MM.1S (cell line): Measurements from ENCODE around the gene NFATC2.

Experiments
- DNase-seq: peaks from one replicate; pipeline ENCODE4 v3.0.0-alpha.2; 2015
- H2AFZ ChIP-seq: fragments of 300-600 bp; sonication (generic); 2 replicates; pipeline ENCODE4 v1.6.0; 2016; ENCODE audit warnings: antibody characterized with exemption, low read length
- H3F3A ChIP-seq: fragments of 300-600 bp; sonication (generic); 2 replicates; pipeline ENCODE4 v1.6.1; 2016; ENCODE audit warnings: mild to moderate bottlenecking, antibody characterized with exemption, low read length, moderate library complexity, mixed read lengths; ENCODE audit not compliant: insufficient read depth
- H3K27ac ChIP-seq: fragments of 300-600 bp; sonication (generic); 2 replicates; pipeline ENCODE4 v1.5.1; 2016; ENCODE audit warnings: mild to moderate bottlenecking, low read length
- H3K27me3 ChIP-seq: fragments of 300-600 bp; sonication (generic); replicated peaks from 2 replicates; pipeline ENCODE4 v1.6.0; 2016; ENCODE audit warnings: low read length; ENCODE audit not compliant: insufficient read depth
- H3K36me3 ChIP-seq: fragments of 300-600 bp; sonication (generic); replicated peaks from 2 replicates; pipeline ENCODE4 v1.6.1; 2016; ENCODE audit warnings: mild to moderate bottlenecking, low read length, mixed read lengths; ENCODE audit not compliant: insufficient read depth
- H3K4me1 ChIP-seq: fragments of 300-600 bp; sonication (generic); 2 replicates; pipeline ENCODE4 v1.6.1; 2016; ENCODE audit warnings: low read length, mixed read lengths
- H3K4me2 ChIP-seq: fragments of 300-600 bp; sonication (generic); 2 replicates; pipeline ENCODE4 v1.6.0; 2016; ENCODE audit warnings: low read depth, low read length
- H3K4me3 ChIP-seq: fragments of 300-600 bp; sonication (generic); 2 replicates; pipeline ENCODE4 v1.5.1; 2016; ENCODE audit warnings: low read length, mixed read lengths
- H3K79me2 ChIP-seq: fragments of 300-600 bp; sonication (generic); 2 replicates; pipeline ENCODE4 v1.6.1; 2016; ENCODE audit warnings: mixed run types, low read length, mixed read lengths
- H3K9ac ChIP-seq: fragments of 300-600 bp; sonication (generic); 2 replicates; pipeline ENCODE4 v1.6.1; 2016; ENCODE audit warnings: low read length, mixed read lengths
- H3K9me2 ChIP-seq: fragments of 300-600 bp; sonication (generic); replicated peaks from 2 replicates; pipeline ENCODE4 v1.6.1; 2016; ENCODE audit warnings: mild to moderate bottlenecking, low read length, mixed read lengths; ENCODE audit not compliant: insufficient read depth
- H3K9me3 ChIP-seq: fragments of 300-600 bp; sonication (generic); replicated peaks from 2 replicates; pipeline ENCODE4 v1.6.1; 2016; ENCODE audit warnings: mild to moderate bottlenecking, low read length, mixed read lengths; ENCODE audit not compliant: insufficient read depth
- H4K20me1 ChIP-seq: fragments of 300-600 bp; sonication (generic); 2 replicates; pipeline ENCODE4 v1.6.1; 2016; ENCODE audit warnings: mild to moderate bottlenecking, low read length, moderate library complexity, mixed read lengths; ENCODE audit not compliant: insufficient read depth
- CTCF ChIP-seq: fragments of 300-600 bp; sonication (generic); IDR thresholded peaks from 2 replicates; pipeline ENCODE4 v1.5.1; 2016; ENCODE audit warnings: antibody characterized with exemption, low read length, mixed read lengths
- EZH2 ChIP-seq: fragments of 300-600 bp; sonication (generic); optimal IDR thresholded peaks from 2 replicates; pipeline ENCODE3; 2017; ENCODE audit warnings: low read depth, mild to moderate bottlenecking, antibody characterized with exemption, low read length, mixed read lengths
- EZH2phosphoT487 ChIP-seq: fragments of 300-600 bp; sonication (generic); IDR thresholded peaks from 2 replicates; pipeline ENCODE4 v1.6.1; 2018; ENCODE audit warnings: antibody characterized with exemption, low read length

The NFATC2 gene

DNA sequence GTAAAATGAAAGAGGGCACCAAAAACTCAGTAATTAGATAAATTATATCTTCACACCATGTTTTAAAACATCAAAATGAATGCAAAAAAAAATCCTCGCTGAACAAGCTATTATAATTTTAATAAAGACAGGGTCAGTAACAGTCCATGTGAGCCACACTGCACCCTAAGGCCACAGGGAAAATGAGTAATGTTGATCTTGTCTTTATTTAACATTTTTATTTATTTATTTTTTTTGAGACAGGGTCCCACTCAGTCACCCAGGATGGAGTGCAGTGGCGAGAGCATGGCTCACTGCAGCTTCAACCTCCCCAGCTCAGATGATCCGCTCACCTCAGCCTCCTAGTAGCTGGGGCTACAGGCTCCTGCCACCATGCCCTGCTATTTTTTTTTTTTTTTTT lies 8.7 kb upstream of the NFATC2 start:
- H3K36me3 ChIP-seq: no peaks in the 10 kb centered on the region
- H3F3A ChIP-seq: no peaks in the 10 kb centered on the region
- H3K4me1 ChIP-seq: no peaks in the 10 kb centered on the region
- no peak for TF ChIP-seq CTCF
- TF ChIP-seq EZH2: no peak
- no peak for TF ChIP-seq EZH2phosphoT487
- H3K9me3 ChIP-seq: no peaks in the 10 kb centered on the region
- no peak for DNase-seq
- no peaks in the 10 kb centered on the region for H4K20me1 ChIP-seq
- H3K4me3 ChIP-seq: no peak overlapping the region
- H2AFZ ChIP-seq: no peak overlapping the region
- H3K9ac ChIP-seq: no peak overlapping the region
- no peak overlapping the region for H3K4me2 ChIP-seq
- H3K9me2 ChIP-seq: no peaks in the 10 kb centered on the region
- H3K27me3 ChIP-seq: no peaks in the 10 kb centered on the region
- H3K27ac ChIP-seq: no peak overlapping the region
- no peaks in the 10 kb centered on the region for H3K79me2 ChIP-seq

GRCh38 chr20:51549474-51549873 lies 7.0 kb upstream of the NFATC2 start:
- Histone ChIP-seq H4K20me1 (no peaks in the 10 kb centered on the region), H3K9me3 (no peaks in the 10 kb centered on the region), H3K9ac (no peak overlapping the region), H3K4me2 (no peak overlapping the region), H3K4me3 (no peak overlapping the region), H3K27me3 (no peaks in the 10 kb centered on the region), H3K9me2 (no peaks in the 10 kb centered on the region), H2AFZ (no peak overlapping the region), H3K4me1 (no peaks in the 10 kb centered on the region), H3K79me2 (no peaks in the 10 kb centered on the region), H3K36me3 (no peaks in the 10 kb centered on the region), H3F3A (no peaks in the 10 kb centered on the region), H3K27ac (no peak overlapping the region)
- TF ChIP-seq EZH2: no peak
- TF ChIP-seq CTCF: no peak
- TF ChIP-seq EZH2phosphoT487: no peak
- DNase-seq: no peak

GRCh38 chr20:51547951-51548350 lies 5.4 kb upstream of the NFATC2 start:
- TF ChIP-seq EZH2phosphoT487 (no peak), CTCF (no peak), EZH2 (no peak)
- Histone ChIP-seq H3K4me1 (peaks cover 2% of the 10 kb centered on the region; the same call in 1 of the 2 replicates), H3K9me3 (no peaks in the 10 kb centered on the region), H3K36me3 (no peaks in the 10 kb centered on the region), H3K9ac (no peak overlapping the region), H4K20me1 (no peaks in the 10 kb centered on the region), H3K27me3 (no peaks in the 10 kb centered on the region), H3F3A (no peaks in the 10 kb centered on the region), H3K79me2 (no peaks in the 10 kb centered on the region), H3K9me2 (no peaks in the 10 kb centered on the region), H2AFZ (no peak overlapping the region), H3K4me3 (no peak overlapping the region), H3K4me2 (no peak overlapping the region), H3K27ac (no peak overlapping the region)
- no peak for DNase-seq
